Fibroblast of lung (primary cell): ENCODE results near the gene CTNS. TPM values are rescaled to one million over a fixed set of nuclear protein-coding genes. Genes with fewer than 3 reads are reported as not detected.
"Not testable (repeated sequence)": the region's sequence is repeated elsewhere in the genome, so short reads cannot be mapped to it uniquely, and the experiment has no call there.

Experiments
- DNase-seq, 2 donors: peaks; one replicate each; pipeline versions ENCODE4 v3.0.0 to v3.0.0-alpha.2; 2010; ENCODE audit warnings: low read depth in 2 of 2
- H2AFZ ChIP-seq: 2 replicates; pipeline ENCODE4 v1.5.1; 2012; ENCODE audit warnings: low read length, control low read depth, inconsistent platforms
- H3K27ac ChIP-seq: 2 replicates; pipeline ENCODE4 v1.5.1; 2011; ENCODE audit warnings: low read length, control low read depth; ENCODE audit not compliant: insufficient read depth
- H3K27me3 ChIP-seq: 2 replicates; pipeline ENCODE4 v1.5.1; 2011; ENCODE audit warnings: mild to moderate bottlenecking, low read length; ENCODE audit not compliant: control insufficient read depth, insufficient read depth
- H3K36me3 ChIP-seq: 2 replicates; pipeline ENCODE4 v1.5.1; 2011; ENCODE audit warnings: low read length; ENCODE audit not compliant: control insufficient read depth, insufficient read depth
- H3K4me1 ChIP-seq: 2 replicates; pipeline ENCODE4 v1.5.1; 2011; ENCODE audit warnings: low read length; ENCODE audit not compliant: control insufficient read depth, insufficient read depth; ENCODE audit errors: extremely low read depth
- H3K4me2 ChIP-seq: 2 replicates; pipeline ENCODE4 v1.5.1; 2011; ENCODE audit warnings: low read length, control low read depth; ENCODE audit not compliant: insufficient read depth; ENCODE audit errors: extremely low read depth
- H3K4me3 ChIP-seq, 4 experiments: fragments of 200-600 bp in 1 of 4; sonication (generic) in 1 of 4; replicated peaks in 1 of 4; 2 replicates each; pipeline ENCODE4 v1.5.1; 2011 to 2016; ENCODE audit warnings: low read length in 4 of 4, low read depth in 3 of 4, mild to moderate bottlenecking in 3 of 4, control low read depth in 2 of 4, inconsistent platforms in 1 of 4, mixed read lengths in 1 of 4; ENCODE audit not compliant: insufficient read depth in 1 of 4; ENCODE audit errors: control extremely low read depth in 1 of 4
- H3K79me2 ChIP-seq: 2 replicates; pipeline ENCODE4 v1.5.1; 2012; ENCODE audit warnings: mild to moderate bottlenecking, low read length, inconsistent platforms; ENCODE audit not compliant: control insufficient read depth, insufficient read depth
- H3K9ac ChIP-seq: 2 replicates; pipeline ENCODE4 v1.5.1; 2011; ENCODE audit warnings: mild to moderate bottlenecking, low read length, control low read depth; ENCODE audit not compliant: insufficient read depth
- H3K9me3 ChIP-seq: 2 replicates; pipeline ENCODE4 v1.5.1; 2012; ENCODE audit warnings: low read depth, low read length; ENCODE audit not compliant: control insufficient read depth, insufficient read depth
- H4K20me1 ChIP-seq: 2 replicates; pipeline ENCODE4 v1.5.1; 2011; ENCODE audit warnings: low read length; ENCODE audit not compliant: control insufficient read depth, insufficient read depth; ENCODE audit errors: extremely low read depth
- EZH2 ChIP-seq: IDR thresholded peaks from 2 replicates; pipeline ENCODE4 v1.5.1; 2012; ENCODE audit warnings: low read length, control low read depth, mild to moderate bottlenecking; ENCODE audit errors: missing control alignments
- polyA plus RNA-seq, 2 donors: library from polyadenylated mRNA; depleted of rRNA in 1 of 2; stranded (reverse) in 1 of 2; unstranded in 1 of 2; fragments of >200 nt; gene quantifications; 2 replicates each; pipeline ENCODE4 v1.2.1, GENCODE V29; 2011 to 2012; ENCODE audit warnings: missing spikeins in 1 of 2
- total RNA-seq: library from RNA; depleted of rRNA; stranded (reverse); fragments of >200 nt; gene quantifications from 2 replicates; pipeline ENCODE4 v1.2.1, GENCODE V29; 2014
- TF ChIP-seq, protein P1 (sequence below), 2 donors: IDR thresholded peaks in 1 of 2; conservative IDR thresholded peaks in 1 of 2; 1 replicate in 1 of 2; 2 replicates in 1 of 2; pipeline ENCODE4 v1.5.1; 2011 to 2012; ENCODE audit warnings: low read length in 2 of 2, control low read depth in 1 of 2, inconsistent platforms in 1 of 2, low read depth in 1 of 2, mild to moderate bottlenecking in 1 of 2

CTNS gene
- total and polyA plus RNA-seq, 2 donors (not counting 1 experiment from before 2014, with no cell fraction given), result 9.6 to 19.2 TPM

DNA sequence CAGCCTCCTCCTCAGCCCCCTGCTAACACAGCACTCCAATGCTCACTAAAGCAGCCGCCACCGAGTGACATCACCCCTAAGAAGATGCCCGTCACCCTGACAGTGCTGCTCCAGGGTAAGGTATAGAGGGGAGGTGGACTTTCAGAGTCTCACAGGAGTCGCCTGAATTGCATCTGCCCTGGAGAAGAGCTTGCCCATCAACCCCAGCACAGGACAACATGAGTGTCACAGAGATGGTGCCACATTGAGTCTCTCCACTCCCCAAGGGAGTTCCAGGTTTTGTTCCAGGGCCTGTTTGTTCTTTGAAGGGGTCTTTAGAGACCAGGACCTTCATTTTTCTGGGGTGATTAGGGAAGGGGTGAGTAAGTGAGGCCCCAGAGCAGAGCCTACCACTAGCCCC is 61.6 kb downstream of the CTNS start:
- no peak overlapping the region for H3K9ac ChIP-seq
- H3K9me3 ChIP-seq, result no peaks in the 10 kb centered on the region
- no peaks in the 10 kb centered on the region for H3K79me2 ChIP-seq
- H3K4me3 ChIP-seq, result no peak overlapping the region
- peaks cover 3% of the 10 kb centered on the region for H3K4me1 ChIP-seq
- H3K4me2 ChIP-seq, result no peak overlapping the region
- H3K27me3 ChIP-seq, result peaks cover 6% of the 10 kb centered on the region
- TF ChIP-seq, protein P1, sequence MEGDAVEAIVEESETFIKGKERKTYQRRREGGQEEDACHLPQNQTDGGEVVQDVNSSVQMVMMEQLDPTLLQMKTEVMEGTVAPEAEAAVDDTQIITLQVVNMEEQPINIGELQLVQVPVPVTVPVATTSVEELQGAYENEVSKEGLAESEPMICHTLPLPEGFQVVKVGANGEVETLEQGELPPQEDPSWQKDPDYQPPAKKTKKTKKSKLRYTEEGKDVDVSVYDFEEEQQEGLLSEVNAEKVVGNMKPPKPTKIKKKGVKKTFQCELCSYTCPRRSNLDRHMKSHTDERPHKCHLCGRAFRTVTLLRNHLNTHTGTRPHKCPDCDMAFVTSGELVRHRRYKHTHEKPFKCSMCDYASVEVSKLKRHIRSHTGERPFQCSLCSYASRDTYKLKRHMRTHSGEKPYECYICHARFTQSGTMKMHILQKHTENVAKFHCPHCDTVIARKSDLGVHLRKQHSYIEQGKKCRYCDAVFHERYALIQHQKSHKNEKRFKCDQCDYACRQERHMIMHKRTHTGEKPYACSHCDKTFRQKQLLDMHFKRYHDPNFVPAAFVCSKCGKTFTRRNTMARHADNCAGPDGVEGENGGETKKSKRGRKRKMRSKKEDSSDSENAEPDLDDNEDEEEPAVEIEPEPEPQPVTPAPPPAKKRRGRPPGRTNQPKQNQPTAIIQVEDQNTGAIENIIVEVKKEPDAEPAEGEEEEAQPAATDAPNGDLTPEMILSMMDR (conservative IDR thresholded peaks at IDR 0.05 in 1 of 2, IDR thresholded peaks at IDR 0.05 in 1 of 2; ENCODE audit: low read depth in 1 of 2, low read length in 2 of 2), result no peak
- no peak for TF ChIP-seq EZH2
- H2AFZ ChIP-seq, result no peak overlapping the region
- no peak overlapping the region for H3K27ac ChIP-seq
- H4K20me1 ChIP-seq, result no peaks in the 10 kb centered on the region
- no peaks in the 10 kb centered on the region for H3K36me3 ChIP-seq
- no peak for DNase-seq

GRCh38 chr17:3699951-3700350 is 63.4 kb downstream of the CTNS start:
- H2AFZ ChIP-seq, result no peak overlapping the region
- DNase-seq, result no peak
- TF ChIP-seq, protein P1 (conservative IDR thresholded peaks at IDR 0.05 in 1 of 2, IDR thresholded peaks at IDR 0.05 in 1 of 2; ENCODE audit: low read depth in 1 of 2, low read length in 2 of 2), result no peak
- no peak for TF ChIP-seq EZH2
- H4K20me1 ChIP-seq, result no peaks in the 10 kb centered on the region
- no peak overlapping the region for H3K27ac ChIP-seq
- no peak overlapping the region for H3K9ac ChIP-seq
- H3K79me2 ChIP-seq, result no peaks in the 10 kb centered on the region
- H3K4me3 ChIP-seq, result no peak overlapping the region
- H3K36me3 ChIP-seq, result no peaks in the 10 kb centered on the region
- peaks cover 6% of the 10 kb centered on the region for H3K27me3 ChIP-seq
- H3K4me2 ChIP-seq, result no peak overlapping the region
- no peaks in the 10 kb centered on the region for H3K9me3 ChIP-seq
- H3K4me1 ChIP-seq, result peaks cover 3% of the 10 kb centered on the region

DNA sequence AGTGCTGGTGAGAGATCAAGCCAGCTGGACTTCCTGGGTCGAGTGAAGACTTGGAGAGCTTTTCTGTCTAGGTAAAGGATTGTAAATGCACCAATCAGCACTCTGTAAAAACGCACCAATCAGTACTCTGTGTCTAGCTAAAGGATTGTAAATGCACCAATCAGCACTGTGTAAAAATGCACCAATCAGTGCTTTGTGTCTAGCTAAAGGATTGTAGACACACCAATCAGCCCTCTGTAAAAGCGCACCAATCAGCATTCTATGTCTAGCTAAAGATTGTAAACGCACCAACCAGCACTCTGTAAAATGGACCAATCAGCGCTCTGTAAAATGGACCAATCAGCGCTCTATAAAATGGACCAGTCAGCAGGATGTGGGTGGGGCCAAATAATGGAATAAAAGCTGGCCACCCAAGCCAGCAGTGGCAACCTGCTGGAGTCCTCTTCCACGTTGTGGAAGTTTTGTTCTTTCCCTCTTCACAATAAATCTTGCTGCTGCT is 65.5 kb downstream of the CTNS start:
- not testable (repeated sequence) for H3K27me3 ChIP-seq, H2AFZ ChIP-seq, H4K20me1 ChIP-seq, H3K79me2 ChIP-seq, H3K36me3 ChIP-seq, H3K27ac ChIP-seq, H3K4me1 ChIP-seq, H3K4me2 ChIP-seq, H3K9me3 ChIP-seq, H3K4me3 ChIP-seq, H3K9ac ChIP-seq, DNase-seq
